GM18526 (cell line): ENCODE data around the gene FDXACB1.

Source experiments
- POLR2A ChIP-seq: IDR thresholded peaks from 3 replicates; pipeline ENCODE4 v1.6.1; 2011; ENCODE audit not compliant: insufficient read length; ENCODE audit errors: extremely low read depth

Gene FDXACB1, protein sequence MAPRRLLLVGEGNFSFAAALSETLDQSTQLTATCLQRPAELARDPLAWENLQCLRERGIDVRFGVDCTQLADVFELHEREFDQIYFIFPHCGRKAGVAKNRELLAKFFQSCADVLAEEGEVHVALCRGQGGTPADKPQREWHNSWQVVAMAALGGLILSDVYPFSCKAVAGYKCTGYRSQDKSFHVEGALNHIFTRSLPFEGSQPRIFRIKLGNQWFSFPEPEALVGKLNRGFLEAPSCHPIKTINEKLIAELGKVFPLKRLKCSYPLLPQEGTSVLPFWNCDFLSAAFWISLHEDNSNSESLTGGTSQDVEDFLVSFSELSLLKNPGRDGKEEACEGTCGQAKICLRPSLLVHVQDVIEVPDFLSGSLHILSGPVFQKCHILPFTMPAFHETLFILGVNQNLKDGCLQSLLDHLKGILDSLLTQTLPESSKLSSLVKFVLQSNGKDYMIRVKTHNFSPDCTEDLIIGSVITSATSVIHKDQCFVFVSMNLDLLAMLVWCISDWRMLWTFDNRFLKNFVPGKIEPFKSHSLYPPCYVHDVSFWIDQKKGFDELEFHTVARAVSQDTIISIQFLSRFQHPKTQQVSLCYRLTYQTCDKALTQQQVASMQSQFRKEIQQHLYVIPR

DNA sequence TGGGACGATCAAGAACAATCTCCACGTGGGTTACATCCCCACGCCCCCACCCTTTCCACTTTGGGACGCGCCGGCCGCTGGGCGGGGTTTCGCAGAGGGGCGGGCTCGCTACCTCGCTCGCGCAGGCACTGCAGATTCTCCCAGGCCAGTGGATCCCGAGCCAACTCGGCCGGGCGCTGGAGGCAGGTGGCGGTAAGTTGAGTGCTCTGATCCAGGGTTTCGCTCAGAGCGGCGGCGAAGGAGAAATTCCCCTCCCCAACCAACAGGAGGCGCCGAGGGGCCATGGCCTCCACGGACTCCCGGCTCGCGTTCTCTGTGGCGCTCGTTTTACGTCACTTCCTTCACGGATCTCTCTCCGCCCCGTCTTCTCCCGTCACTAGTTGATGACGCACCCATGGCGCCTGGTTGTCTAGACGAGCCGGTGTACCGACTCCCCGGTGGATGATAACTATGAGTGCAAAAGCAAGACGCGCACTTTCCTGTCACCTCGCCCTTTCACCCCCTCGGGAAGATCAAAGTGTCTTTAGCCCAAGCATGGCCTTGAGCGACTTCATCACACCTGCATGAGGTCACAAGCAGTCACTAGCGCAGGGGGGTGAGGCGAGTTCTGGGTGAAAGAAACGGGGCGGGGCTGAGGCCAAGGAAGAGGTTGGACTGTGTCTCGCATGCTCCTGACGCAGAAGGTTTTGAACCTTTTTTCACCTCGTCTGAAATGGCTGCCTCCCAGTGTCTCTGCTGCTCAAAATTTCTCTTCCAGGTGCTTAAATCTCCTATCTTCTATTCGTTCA, at the start of gene FDXACB1, which contains the start of gene CFAP68:
Gene FDXACB1, minus strand, starts transcription at position 317 of the 788 bp plus-strand sequence. Its CDS starts 33 bp downstream, at position 284.
Gene CFAP68, plus strand, starts transcription at position 693 of the 788 bp plus-strand sequence. Its CDS starts 20 bp downstream, at position 713.
- peak; percentile 69 for TF ChIP-seq POLR2A

DNA sequence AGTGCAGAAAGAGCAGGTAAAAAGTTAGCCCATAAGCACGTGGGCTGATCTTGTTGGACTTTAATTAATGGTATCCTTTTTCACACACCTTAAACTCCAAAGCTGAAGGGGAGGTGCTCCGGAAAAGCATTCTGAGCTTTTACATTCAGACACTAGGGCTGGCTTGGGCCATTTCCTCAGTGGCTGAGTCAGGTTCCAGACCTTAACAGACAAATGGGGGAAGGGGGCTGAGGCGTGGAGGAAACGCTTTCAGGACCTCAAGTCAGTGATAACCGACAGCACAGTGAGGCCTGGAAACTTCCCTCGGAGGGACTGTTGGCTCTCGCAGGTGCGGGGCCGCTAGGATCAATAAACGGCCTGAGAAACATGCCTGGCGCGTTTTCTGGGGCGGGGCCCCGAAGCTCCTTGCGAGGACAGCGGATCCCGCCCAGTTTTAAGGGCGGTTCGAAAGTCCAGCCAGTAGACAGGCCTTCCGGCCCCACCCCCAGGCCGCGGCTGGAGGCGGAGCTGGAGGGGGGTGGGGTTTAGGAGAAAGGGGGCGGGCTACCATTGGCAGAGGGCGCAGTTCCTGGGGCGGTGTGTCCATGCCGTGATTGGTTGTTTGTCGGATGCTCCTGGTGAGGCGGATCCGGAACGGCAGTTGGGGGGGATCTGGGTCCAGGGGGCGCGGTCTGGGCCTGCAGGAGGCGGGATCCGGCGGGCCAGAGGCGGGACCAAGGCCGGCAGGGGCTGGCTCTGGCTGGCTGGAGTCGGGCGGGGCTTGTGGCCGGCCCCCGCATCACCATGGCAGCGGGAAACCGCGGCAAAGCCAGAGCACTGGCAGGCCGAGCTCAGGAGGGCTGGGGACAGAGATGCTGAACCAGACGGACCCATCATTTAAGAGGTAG, 47.8 kb upstream of the FDXACB1 start:
- TF ChIP-seq POLR2A: peak; percentile 66

DNA sequence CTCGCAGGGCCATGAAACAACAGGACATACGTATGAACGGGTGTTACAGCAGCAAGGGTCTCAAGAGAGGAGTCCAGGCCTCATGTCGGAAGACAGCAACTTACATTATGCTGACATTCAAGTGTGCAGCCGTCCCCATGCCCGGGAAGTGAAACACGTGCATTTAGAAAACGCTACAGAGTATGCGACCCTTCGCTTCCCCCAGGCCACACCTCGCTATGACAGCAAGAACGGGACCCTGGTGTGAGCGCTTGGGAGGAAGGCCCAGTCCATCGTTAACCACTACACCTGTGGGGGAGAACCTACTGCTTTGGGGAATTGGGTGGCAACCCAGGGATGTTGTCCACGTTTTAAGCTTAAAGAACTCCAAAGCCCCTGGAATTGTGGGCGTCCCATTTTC, 47.0 kb upstream of the FDXACB1 start:
- TF ChIP-seq POLR2A: no peak

DNA sequence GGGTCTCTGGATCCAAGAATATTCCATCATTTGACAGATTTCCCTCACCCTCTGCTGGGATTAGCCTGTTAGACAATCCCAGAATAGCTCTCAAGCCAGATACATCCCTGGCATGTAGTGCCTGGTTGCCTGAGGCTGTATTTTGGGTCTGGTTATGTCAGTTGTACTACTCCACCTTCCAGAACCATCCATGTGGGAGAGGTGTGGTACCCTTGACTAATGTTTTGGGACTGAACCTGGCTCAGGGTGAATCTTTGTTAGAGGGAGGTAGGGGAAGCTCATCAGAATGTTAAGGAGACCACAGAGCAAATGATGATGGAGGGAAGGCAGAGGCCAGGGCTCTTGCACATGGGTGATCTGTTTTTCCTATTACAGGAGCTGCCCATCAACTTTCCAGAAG, 45.0 kb upstream of the FDXACB1 start:
- TF ChIP-seq POLR2A: no peak

DNA sequence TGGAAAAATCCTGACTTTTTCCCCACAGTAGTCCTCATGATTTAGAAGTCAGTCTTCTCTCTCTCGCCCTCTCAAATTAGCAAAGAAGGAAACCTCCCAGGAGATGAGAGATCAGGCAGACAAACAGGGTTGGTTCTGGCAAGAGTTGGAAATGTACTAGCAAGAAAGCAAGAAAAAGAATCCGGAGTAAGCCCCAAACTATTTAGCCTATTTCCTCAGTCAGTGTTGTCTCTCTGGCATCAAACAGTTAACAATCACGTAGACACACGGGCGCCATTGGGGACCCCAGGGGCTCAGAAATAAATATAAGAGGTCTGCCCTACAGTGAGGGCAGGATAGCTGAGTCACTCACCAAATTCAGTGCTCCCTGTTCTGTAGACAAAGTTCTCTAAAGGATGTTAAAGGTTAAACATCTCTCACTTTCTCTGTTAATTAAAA, 44.4 kb upstream of the FDXACB1 start:
- TF ChIP-seq POLR2A: no peak

DNA sequence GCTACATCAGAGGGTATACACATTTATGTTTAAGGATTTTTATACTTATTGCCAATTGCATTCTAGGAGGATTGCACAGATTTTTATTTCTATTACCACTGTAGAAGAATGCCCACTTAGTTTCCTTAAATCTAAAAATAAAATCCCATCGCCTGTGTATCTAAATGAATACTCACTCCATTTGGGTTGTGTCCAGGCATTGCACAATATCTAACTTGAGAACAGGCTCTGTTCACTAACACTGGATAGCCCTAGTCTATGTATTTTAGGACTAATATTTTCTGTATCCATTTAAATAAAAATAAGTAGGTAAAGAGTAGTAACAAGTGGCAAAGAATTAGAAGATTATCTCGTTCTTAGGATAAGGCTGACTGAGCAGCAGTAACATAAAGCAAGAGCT, 43.8 kb upstream of the FDXACB1 start:
- no peak for TF ChIP-seq POLR2A

DNA sequence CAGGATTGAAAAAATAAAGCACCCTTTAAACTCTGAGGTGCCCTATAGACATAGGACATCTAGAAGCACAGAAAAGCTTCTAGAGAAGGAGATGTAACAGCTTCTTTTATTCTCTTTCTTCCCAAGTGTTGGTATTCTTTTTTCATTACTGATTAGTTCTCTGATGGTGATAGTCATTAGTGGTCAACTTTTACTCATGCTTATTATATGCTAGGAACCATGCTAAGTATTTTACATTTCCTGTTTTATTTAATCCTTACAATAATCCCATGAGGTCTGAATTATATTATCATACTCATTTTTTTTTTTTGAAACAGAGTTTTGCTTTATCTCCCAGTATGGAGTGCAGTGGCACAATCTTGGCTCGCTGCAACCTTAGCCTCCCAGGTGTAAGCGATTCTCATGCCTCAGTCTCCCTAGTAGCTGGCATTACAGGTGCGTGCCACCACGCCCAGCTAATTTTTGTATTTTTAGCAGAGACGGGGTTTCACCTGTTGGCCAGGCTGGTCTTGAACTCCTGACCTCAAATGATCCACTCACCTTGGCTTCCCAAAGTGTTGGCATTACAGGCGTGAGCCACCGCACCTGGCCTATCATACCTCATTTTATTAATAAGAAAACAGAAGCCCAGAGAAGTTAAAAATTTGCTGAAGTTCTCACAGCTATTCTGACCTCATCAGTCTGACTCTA, 42.7 kb upstream of the FDXACB1 start:
- no peak for TF ChIP-seq POLR2A

DNA sequence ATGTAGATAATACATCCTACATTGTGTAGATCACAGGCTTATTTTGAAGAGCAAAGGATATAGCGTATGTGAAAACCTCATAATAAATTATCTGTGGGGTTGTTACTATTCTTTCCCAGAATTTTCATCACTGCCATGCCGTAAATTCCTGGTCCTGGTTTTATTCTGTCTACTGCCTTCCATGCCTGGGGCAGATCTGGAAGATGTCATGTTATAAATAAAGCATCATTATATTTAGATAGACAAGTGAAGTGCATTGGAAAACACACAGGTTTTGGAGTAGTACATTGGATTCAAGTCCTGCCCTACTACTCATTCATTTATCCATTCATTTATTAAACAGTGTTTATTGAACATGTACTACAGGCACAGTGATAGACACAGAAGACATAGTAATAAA, 41.9 kb upstream of the FDXACB1 start:
- TF ChIP-seq POLR2A: no peak

DNA sequence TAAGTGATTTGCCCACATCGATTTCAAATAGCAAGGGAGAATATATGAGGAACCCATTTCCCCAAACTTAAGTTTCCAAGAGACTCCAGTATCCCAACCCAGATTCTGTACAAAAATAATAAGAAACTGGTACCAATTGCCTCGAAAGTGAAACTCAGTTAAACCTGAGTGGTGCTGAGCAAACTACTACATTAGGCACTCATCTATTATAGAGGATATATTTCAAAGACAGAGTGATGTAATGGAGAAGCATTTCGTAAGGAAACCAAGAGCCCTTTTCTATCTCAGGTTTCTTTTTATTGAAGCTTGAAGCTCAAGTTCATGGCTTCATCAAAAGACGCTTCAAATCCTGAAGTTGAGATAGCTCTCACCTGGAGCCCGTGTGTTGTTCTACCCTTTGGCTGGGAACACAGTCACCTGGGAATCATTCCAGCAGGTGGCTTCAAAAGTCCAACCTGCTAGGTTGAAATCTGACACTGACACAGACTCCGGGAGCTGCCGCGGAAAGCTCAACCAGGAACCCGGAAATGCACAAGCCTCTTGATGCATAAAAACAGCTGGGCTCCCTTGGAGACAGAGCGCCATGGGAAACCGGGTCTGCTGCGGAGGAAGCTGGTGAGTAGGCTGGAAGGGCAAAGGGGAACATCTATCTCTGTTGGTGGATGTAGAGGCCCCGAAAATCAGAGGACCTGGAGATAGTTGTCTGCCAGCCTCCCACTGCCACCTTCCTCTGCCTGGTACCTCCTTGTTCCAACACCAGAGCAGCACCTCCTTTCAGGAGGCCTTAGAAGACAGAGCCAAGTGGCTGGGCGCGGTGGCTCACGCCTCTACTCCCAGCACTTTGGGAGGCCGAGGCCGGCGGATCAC, 39.7 kb upstream of the FDXACB1 start, which contains the start of gene C11orf52:
Gene C11orf52, plus strand, starts transcription at position 524 of the 867 bp plus-strand sequence. Its CDS starts 60 bp downstream, at position 584.
- no peak for TF ChIP-seq POLR2A

DNA sequence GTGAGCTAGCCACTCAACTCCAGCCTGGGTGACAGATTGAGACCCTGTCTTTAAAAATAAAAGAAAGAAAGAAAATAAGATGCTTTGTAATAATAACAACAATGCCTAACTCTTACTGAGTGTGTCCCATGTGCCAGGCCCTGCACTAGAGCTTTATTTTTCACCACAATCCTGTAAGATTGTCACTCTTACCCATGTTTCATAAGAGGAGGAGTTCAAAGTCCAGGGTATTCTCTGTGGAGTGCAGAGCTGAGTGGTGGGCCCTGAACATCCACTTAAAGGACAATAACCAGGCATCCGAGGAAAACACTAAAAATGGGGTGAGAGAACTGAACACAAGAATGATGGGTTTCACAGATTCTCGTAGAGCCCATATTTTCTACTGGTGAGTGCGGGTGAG, 38.8 kb upstream of the FDXACB1 start:
- TF ChIP-seq POLR2A: no peak

DNA sequence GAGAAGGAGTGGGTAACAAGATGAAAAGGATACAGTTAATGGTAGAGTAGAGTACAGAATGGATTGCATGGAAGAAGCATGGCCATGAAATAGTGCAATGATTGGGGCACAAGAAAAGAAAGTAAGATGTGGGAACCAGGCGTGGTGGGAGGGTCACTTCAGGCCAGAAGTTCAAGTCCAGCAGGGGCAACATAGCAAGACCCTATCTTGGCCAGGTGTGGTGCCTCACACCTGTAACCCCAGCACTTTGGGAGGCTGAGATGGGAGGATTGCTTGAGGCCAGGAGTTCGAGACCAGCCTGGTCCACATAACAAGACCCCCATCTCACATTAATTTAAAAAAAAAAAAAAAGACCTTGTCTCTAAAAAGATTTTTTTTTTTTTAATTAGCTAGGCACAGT, 38.3 kb upstream of the FDXACB1 start:
- TF ChIP-seq POLR2A: no peak

DNA sequence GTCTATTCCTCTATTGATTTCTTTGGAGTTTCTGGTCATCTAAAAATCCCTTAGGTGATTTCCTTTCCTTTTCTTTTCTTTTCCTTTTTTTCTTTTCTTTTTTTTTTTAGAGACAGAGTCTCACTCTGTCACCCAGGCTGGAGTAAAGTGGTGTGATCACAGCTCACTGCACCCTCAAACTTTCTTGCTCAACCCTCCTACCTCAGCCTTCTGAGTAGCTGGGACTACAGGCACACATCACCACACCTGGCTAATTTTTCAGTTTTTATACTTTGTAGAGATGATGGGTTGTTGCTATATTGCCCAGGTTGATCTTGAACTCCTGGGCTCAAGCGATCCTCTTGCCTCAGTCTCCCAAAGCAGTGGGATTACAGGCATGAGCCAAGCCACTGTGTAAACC, 37.8 kb upstream of the FDXACB1 start:
- TF ChIP-seq POLR2A: no peak

DNA sequence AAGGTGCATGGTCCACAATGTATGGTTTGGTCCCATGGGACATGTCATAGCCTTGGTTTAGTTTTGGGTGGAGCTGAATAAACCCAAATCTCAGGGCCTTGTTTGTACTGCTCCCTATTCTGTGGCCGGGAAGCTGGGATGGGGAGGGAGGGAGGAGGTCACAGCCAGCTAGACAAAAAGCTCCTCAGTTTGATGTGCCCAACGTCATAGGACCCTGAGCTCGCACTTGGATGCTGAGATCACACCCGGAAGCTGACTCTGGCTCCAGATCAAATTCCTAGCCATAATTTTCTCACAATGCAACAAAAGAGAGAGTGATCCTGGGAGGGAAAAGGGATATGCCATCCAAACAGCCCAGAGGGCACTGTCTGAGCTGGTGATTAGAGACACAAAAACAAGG, 35.0 kb upstream of the FDXACB1 start:
- TF ChIP-seq POLR2A: no peak
